HepG2 (cell line): ENCODE measurements around the gene ABCD1. TPM values are rescaled to one million over a fixed set of nuclear protein-coding genes. Genes with fewer than 3 reads are reported as not detected.

ENCODE experiments used
- ATAC-seq: fragments of 200-7000 bp; cut with Tn5 transposase; 3 replicates; pipeline ENCODE4 v1.9.1; 2020; ENCODE audit warnings: mild to moderate bottlenecking, moderate library complexity
- BruUV-seq: library from RNA; stranded (reverse); fragments of 400-500 nt; replicated peaks from 2 replicates; lab custom pipeline; 2021; lab: Mats Ljungman, UMichigan
- CTCF ChIA-PET: fragments of 300-600 bp; formaldehyde crosslinking; extraction: SDS; loops from one replicate; lab custom pipeline; 2021; ENCODE audit warnings: low total read pairs, inconsistent platforms, low intra/inter-chr PET ratio; lab: Yijun Ruan, JAX
- POLR2A ChIA-PET: fragments of 350-600 bp; sonication (Branson Sonifier 250); formaldehyde crosslinking; loops from one replicate; lab custom pipeline; 2020; ENCODE audit warnings: antibody characterized with exemption, inconsistent platforms; lab: Yijun Ruan, JAX
- DNase-seq: peaks from one replicate; pipeline ENCODE4 v3.0.0-alpha.2; 2015; ENCODE audit warnings: low spot score
- FAIRE-seq: peaks from 3 replicates; lab custom pipeline; 2011; peaks lifted over from hg19 to GRCh38; lab: Jason Lieb, UNC
- H2AFZ ChIP-seq: one replicate; pipeline ENCODE4 v1.6.1; 2011; ENCODE audit warnings: low read length, inconsistent platforms
- H3K27ac ChIP-seq: fragments of 300-600 bp; 3 replicates; pipeline ENCODE4 v1.8.0; 2011; ENCODE audit warnings: mixed run types, mild to moderate bottlenecking, mixed read lengths, low read length, inconsistent platforms; ENCODE audit not compliant: insufficient read depth; ENCODE audit errors: extremely low read length
- H3K27me3 ChIP-seq, 2 experiments: fragments of 200-600 bp in 1 of 2; 2 replicates in 1 of 2; 3 replicates in 1 of 2; pipeline versions ENCODE4 v1.6.0 to v1.8.0; 2011; ENCODE audit warnings: low read length in 2 of 2, mild to moderate bottlenecking in 2 of 2, moderate library complexity in 2 of 2, inconsistent platforms in 1 of 2; ENCODE audit not compliant: insufficient read depth in 2 of 2, control insufficient read depth in 1 of 2
- H3K36me3 ChIP-seq, 2 experiments: fragments of 200-600 bp in 1 of 2; replicated peaks in 1 of 2; 2 replicates in 1 of 2; 3 replicates in 1 of 2; pipeline versions ENCODE4 v1.5.1 to v1.8.0; 2011; ENCODE audit warnings: low read length in 2 of 2, inconsistent platforms in 1 of 2; ENCODE audit not compliant: insufficient read depth in 2 of 2, control insufficient read depth in 1 of 2
- H3K4me1 ChIP-seq: 2 replicates; pipeline ENCODE4 v1.5.1; 2012; ENCODE audit warnings: low read length, inconsistent platforms; ENCODE audit not compliant: insufficient read depth
- H3K4me2 ChIP-seq: 2 replicates; pipeline ENCODE4 v1.6.0; 2011; ENCODE audit warnings: low read depth, low read length, inconsistent platforms
- H3K4me3 ChIP-seq, 3 experiments: fragments of 200-600 bp in 1 of 3; sonication (generic), shearing (Covaris generic) in 1 of 3; replicated peaks in 1 of 3; 2 replicates each; pipeline ENCODE4 v1.5.1; 2011 to 2016; ENCODE audit warnings: low read length in 3 of 3, inconsistent platforms in 2 of 3, low read depth in 2 of 3, mild to moderate bottlenecking in 2 of 3, control low read depth in 1 of 3, mixed read lengths in 1 of 3; ENCODE audit not compliant: insufficient read depth in 1 of 3
- H3K79me2 ChIP-seq: one replicate; pipeline ENCODE4 v1.6.1; 2011; ENCODE audit warnings: low read length, inconsistent platforms; ENCODE audit not compliant: insufficient read depth
- H3K9ac ChIP-seq: 2 replicates; pipeline ENCODE4 v1.6.0; 2011; ENCODE audit warnings: mild to moderate bottlenecking, low read depth, low read length, inconsistent platforms; ENCODE audit not compliant: insufficient read depth
- H3K9me3 ChIP-seq: 2 replicates; pipeline ENCODE4 v1.5.1; 2012; ENCODE audit warnings: mild to moderate bottlenecking, low read length
- H4K20me1 ChIP-seq: 2 replicates; pipeline ENCODE4 v1.6.0; 2011; ENCODE audit warnings: inconsistent platforms, mild to moderate bottlenecking, low read length, moderate library complexity; ENCODE audit not compliant: insufficient read depth
- LRRFIP1 ChIP-seq: sonication (generic); formaldehyde crosslinking; conservative IDR thresholded peaks from 2 replicates; pipeline ENCODE4 v1.4.0; 2020; ENCODE audit warnings: missing genetic modification reagents
- MAFG ChIP-seq: sonication (generic); formaldehyde crosslinking; IDR thresholded peaks from 2 replicates; pipeline ENCODE4 v1.5.1; 2020; ENCODE audit warnings: mild to moderate bottlenecking, missing genetic modification reagents
- NR1H2 ChIP-seq: sonication (generic); formaldehyde crosslinking; IDR thresholded peaks from 2 replicates; pipeline ENCODE4 v1.8.1; 2022; ENCODE audit warnings: low read depth, missing genetic modification reagents, borderline replicate concordance
- SOX6 ChIP-seq, 2 experiments: fragments of 450-650 bp in 1 of 2; sonication (generic) in 1 of 2; formaldehyde crosslinking in 1 of 2; IDR thresholded peaks; 2 replicates each; pipeline versions ENCODE4 v1.4.0 to v1.6.1; 2017 to 2020; ENCODE audit warnings: antibody characterized with exemption in 1 of 2, mild to moderate bottlenecking in 1 of 2, missing genetic modification reagents in 1 of 2
- ZBTB20 ChIP-seq: sonication (generic); formaldehyde crosslinking; IDR thresholded peaks from 2 replicates; pipeline ENCODE4 v1.8.1; 2023; ENCODE audit warnings: missing genetic modification reagents, low read depth, mild to moderate bottlenecking, borderline replicate concordance
- ZC3H13 ChIP-seq: sonication (generic); formaldehyde crosslinking; IDR thresholded peaks from 2 replicates; pipeline ENCODE4 v1.8.1; 2023; ENCODE audit warnings: mild to moderate bottlenecking, missing genetic modification reagents, moderate library complexity
- ZKSCAN1 ChIP-seq: fragments of 150-350 bp; IDR thresholded peaks from 2 replicates; pipeline ENCODE4 v1.6.1; 2014; ENCODE audit warnings: low read length
- ZNF292 ChIP-seq: sonication (generic); formaldehyde crosslinking; IDR thresholded peaks from 2 replicates; pipeline ENCODE4 v1.8.1; 2022; ENCODE audit warnings: mild to moderate bottlenecking, low read depth, missing genetic modification reagents, borderline replicate concordance
- ZNF503 ChIP-seq: sonication (generic); formaldehyde crosslinking; IDR thresholded peaks from 2 replicates; pipeline ENCODE4 v1.4.0; 2020; ENCODE audit warnings: missing genetic modification reagents
- WGBS: methylation state at CpG from one replicate; pipeline ENCODE4 v1.1.6; 2017; ENCODE audit warnings: low lambda C conversion rate; 5-methylcytosine and 5-hydroxymethylcytosine counted together
- in situ Hi-C: cut with HindIII; loops from 2 replicates; pipeline ENCODE4 v1.10.0; 2017; ENCODE audit warnings: low pct_unique_long_range_greater_than_20kb; ENCODE audit not compliant: extremely low pct_ligation_motif_present
- intact Hi-C: fragments of 100-400 bp; cut with micrococcal nuclease; formaldehyde crosslinking; loops from one replicate; pipeline ENCODE4 v1.10.0; 2022; ENCODE audit not compliant: unreplicated experiment
- polyA plus RNA-seq, 8 experiments: library from polyadenylated mRNA; depleted of rRNA in 3 of 8; stranded (reverse) in 7 of 8; unstranded in 1 of 8; fragments of >200 nt; fragmentation: Illumina TruSeq in 4 of 8; extraction: Trizol in 4 of 8; gene quantifications; 2 replicates each; pipeline versions ENCODE4 v1.2.1 to v1.2.3, GENCODE V29; 2011 to 2016; ENCODE audit warnings: low read depth in 4 of 8, missing spikeins in 1 of 8, mixed read lengths in 1 of 8; ENCODE audit not compliant: insufficient read depth in 1 of 8
- total RNA-seq, 5 experiments: library from RNA; depleted of rRNA; stranded (reverse); fragments of >200 nt; fragmentation: Illumina TruSeq; extraction: Trizol; gene quantifications; 2 replicates each; pipeline ENCODE4 v1.2.3, GENCODE V29; 2016; ENCODE audit warnings: low read depth in 1 of 5

The ABCD1 gene
- total and polyA plus RNA-seq, 2 of the 13 experiments (the other 11 are each of a cell fraction or from before 2014, with no cell fraction given): 11.4 to 15.9 TPM

- H3K9me3 ChIP-seq: no peaks in the 10 kb centered on the region
- no peak overlapping the region for H3K27ac ChIP-seq
- DNase-seq: no peak
- H2AFZ ChIP-seq: no peak overlapping the region
- CTCF ChIA-PET: no interaction called here
- no peak for TF ChIP-seq NR1H2 (CRISPR knock-in tag)
- no peak for TF ChIP-seq ZKSCAN1
- no peak for TF ChIP-seq ZNF292
- TF ChIP-seq ZNF503: no peak
- no peak for TF ChIP-seq SOX6 (IDR thresholded peaks at IDR 0.05)
- no peak for TF ChIP-seq SOX6 (CRISPR knock-in tag; IDR thresholded peaks at IDR 0.05)
- TF ChIP-seq ZBTB20 (CRISPR knock-in tag): no peak
- TF ChIP-seq MAFG (CRISPR knock-in tag): no peak
- no peak for TF ChIP-seq ZC3H13
- no peak for TF ChIP-seq LRRFIP1 (CRISPR knock-in tag)
- TF ChIP-seq, all 625 proteins: peak for 0
- Histone ChIP-seq H3K27me3 (no peaks in the 10 kb centered on the region), H3K36me3 (no peaks in the 10 kb centered on the region), H3K79me2 (no peaks in the 10 kb centered on the region), H4K20me1 (no peaks in the 10 kb centered on the region), H3K4me3 (no peak overlapping the region), H3K9ac (no peak overlapping the region), H3K4me2 (no peak overlapping the region), H3K4me1 (no peaks in the 10 kb centered on the region)
- in situ Hi-C loops (no loop called here), intact Hi-C loops (no loop called here)
- POLR2A ChIA-PET: no interaction called here
- 93% methylated on average over 16 of the region's 20 CpGs for WGBS
- BruUV-seq: no TSS peak
- no peak for ATAC-seq
- no peak for FAIRE-seq
Measured at GRCh38 chrX:153776120-153776599, 51.5 kb downstream of the ABCD1 start.
